NCI-H1092 treated with DMSO at 0.1 percent for 48 hours (cell line): ENCODE measurements around the gene USP28.
"Not testable (repeated sequence)": the region's sequence is repeated elsewhere in the genome, so short reads cannot be mapped to it uniquely, and the experiment has no call there.

Source experiments
- DNase-seq: peaks from one replicate; lab custom pipeline; 2025; lab: John Stamatoyannopoulos, UW

The USP28 gene

DNA sequence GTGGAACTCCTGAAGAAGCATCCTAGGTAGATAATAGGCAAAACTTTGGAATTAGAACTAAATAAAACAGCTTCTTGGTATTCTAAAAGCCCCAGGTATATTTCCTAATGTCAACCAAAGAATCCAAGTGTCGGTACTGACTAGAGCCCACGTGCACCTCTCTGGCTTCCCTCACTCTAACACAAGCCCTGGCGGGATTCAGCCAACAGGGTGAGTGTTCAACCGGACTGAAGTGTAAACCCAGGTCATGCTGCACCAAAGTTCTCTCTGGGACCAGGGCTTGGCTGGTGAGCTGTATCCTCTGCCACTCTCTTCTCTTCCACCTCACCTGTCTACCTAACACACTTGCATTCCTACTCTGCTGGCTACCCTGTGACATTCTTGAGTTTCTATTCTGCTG, 40.1 kb downstream of the USP28 start:
- DNase-seq: no peak

DNA sequence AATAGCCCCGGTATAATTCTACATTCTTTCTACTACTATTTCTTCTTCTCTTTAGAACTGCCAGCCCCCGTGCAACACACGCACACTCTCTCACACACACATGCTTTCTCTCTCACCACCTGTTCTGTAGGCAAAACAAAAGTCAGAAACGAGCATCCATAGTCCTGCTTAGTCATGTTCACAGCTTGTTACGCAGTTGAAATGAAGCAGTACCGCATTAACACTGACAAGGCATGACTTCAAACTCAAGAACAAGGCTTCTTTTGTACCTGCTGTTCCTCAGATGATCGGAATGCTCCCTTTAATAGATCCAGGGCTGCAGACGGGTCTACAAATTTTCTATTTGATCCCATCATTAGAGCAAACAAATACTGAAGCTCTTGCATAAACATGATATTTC, 42.2 kb downstream of the USP28 start:
- no peak for DNase-seq

DNA sequence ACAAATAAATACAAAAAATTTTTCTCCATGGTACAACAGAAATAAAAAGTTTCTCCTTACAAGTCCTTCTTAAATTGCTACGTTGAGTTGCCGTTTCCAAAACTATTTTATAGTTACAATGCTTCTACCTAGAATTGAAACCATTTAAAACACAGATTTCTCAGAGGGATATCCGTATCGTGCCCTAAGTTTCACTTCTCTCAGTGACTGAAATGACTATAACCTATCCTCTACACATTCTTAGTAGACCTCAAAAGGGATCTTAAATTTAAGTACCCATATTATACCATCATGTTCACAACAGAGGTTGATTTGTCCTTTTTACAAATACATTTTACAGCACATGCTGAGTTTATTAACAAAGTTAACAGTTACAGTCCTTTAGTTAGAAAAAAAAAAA, 44.1 kb downstream of the USP28 start:
- no peak for DNase-seq

DNA sequence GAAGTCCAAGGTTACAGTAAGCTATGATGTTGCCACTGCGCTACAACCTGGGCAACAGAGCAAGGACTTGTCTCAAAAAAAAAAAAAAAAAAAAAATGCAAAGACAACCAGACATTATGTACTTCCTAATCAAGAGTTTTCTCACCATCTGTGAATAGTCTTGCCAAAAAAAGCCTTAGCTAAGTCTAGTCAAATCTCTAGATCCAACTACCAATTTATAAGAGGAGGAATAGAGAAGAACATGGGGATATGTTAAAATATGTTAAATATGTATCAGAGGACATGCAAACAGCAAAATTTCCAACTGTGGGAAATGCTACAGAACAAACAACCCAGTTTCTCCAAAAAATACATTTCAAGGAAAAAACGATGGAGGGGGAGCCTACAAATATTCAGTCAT, 45.6 kb downstream of the USP28 start:
- no peak for DNase-seq

DNA sequence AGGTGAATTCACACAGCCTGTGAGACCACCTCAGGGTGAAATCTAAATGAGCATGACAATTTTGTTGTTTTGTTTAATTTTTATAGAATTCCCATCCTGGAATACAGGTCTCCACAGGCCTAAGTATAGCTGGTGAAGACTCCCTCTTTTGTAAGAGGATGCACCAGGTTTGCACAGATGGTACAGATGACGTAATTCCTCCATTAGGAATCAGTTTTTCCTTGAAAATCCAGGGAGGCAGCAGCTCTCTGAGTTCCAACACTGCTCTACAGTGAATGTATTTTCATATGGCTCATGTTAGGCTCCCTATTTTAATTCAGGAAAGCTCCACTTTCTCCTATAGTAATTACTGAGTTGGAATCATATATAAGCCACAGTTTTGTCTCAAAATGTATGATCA, 47.2 kb downstream of the USP28 start:
- DNase-seq: no peak

DNA sequence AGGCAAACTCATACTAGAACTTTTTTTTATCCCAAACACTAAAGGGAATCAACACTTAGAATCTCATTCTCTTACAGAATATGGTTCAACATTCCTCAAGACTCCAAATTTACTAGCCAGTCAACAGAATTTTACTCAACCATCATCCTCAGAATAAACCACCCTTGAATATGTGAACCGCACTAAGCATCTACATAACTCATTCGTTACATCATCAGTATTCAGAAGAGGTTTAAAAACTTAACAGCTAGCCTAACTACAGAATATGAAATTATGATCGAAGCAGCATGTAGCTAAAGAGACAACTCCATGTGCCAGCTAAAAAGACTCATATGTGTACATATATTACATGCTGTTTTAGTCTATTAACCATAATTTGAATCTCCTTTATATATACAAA, 47.9 kb downstream of the USP28 start:
- DNase-seq: no peak

DNA sequence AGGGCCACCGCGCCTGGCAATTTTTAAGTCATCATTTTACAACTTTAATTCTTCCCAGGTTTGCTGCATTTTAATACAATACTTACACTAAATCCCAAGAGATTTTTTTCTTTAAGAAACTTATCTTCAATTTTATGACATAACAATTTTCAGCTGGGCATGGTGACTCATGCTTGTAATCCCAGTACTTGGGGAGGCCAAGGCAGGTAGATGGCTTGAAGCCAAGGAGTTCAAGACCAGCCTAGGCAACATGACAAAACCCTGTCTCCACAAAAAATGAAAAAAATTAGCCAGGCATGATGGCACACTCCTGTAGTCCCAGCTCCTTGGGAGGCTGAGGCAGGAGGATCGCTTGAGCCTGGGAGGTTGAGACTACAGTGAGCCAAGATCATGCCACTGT, 56.9 kb downstream of the USP28 start:
- no peak for DNase-seq

DNA sequence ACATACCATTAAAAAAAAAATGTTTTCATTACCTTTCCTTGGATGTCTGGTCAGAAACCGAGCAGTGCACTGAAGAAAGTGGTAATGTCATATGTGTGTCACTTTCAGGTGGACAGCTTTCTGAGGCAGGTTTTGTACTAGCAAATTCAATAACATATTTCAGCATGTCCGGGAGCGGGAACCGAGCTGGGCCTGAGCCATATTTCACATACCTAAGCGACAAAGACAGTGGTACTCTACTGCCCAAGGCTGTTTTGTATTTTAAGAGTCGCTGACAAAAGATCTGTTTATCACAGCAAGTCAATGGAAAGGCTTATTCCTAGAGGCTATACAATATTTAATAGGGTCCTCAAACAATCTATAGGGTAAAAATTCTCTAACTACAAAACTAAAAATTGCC, 57.7 kb downstream of the USP28 start:
- no peak for DNase-seq

DNA sequence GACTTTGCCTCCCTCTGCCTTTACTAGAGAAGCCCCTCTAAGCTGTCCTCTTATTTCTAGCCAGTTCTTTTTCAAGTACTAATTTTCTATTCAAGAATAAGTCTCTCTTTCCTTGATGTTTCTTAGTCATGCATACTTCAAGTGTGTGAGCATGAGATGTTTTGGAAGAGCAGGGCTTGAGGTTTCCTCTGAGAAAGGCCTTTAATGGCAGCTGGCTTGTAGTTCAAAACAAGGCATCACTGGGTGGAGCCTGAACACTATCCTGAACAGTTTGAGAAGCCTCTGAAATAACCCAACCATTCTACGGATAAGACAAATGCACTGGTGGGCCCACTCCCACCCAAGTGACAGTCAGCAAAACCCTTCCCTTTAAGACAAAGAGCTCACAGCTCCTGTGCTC, 58.2 kb downstream of the USP28 start:
- DNase-seq: no peak

DNA sequence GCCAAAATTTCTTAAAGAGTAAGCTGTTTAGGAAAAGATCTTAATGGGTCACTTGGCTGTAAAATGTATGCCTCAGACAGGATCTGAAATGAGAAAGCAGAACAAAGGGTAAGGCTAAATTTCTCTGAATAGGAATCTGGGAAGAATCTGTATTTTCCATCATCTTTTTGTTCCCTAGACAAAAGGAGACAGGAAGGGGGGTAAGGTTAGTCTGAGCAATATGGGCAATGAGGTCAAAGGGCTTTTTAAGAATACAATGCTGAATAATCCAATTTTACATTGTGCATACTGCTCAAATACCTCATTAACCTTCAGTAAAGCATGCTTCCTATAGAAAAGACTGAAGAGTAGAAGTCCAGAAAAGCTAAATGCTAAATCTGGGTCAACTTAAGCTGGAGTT, 61.2 kb downstream of the USP28 start:
- no peak for DNase-seq

DNA sequence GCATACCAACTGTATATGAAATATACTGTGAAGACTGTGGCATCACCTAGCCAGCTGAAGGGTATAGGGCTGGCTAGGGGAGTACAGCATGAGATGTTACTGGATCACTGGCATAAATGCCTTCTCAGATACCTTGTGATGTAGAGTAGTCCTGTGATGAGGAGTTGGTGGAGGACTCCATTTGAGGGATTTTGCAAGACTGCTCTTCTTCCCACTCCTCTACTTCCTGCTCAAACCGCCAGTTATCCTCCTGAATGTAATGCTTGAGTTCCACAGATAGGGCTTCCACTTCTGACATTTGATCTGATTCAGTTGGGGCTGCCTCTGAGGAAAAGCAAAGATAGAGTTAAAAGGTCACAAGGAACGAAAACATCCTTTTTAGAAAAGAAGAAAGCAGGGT, 66.4 kb downstream of the USP28 start:
- no peak for DNase-seq

DNA sequence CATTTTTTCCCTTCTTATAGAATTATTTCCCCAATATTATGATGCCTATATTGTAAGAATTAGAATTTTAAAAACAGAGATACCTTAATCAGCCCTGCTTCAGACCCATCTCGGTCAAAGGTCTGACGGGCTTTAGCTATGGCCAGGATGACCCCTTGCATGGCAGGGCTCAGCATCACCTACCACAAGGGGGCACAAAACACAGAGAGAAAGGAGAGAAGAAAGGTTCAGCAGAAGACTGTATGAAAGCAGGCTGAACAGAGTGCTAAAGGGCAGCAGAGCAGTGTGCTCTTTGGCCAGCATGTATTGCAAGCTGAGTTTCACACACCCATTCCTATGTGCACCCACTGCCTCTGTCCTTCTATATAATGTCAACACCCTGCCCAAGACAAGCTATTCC, 69.0 kb downstream of the USP28 start:
- peak; percentile 42 for DNase-seq

DNA sequence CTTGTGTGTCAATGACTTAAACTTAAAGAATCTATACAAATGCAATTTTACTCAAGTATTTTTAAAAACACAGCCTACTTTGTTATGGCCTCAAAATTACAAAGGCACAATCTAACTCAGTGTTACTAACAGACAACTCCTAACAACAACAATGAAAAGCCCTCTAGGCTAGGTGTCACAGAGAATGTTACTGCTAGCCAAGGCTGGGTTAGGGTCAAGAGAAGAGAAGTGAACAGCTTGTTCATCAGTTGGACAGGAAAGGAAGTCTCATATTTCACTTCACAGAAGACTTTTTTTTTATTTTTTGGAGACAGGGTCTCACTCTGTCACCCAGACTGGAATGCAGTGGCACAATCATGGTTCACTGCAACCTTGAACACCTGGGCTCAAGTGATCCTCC, 69.7 kb downstream of the USP28 start:
- DNase-seq: no peak

DNA sequence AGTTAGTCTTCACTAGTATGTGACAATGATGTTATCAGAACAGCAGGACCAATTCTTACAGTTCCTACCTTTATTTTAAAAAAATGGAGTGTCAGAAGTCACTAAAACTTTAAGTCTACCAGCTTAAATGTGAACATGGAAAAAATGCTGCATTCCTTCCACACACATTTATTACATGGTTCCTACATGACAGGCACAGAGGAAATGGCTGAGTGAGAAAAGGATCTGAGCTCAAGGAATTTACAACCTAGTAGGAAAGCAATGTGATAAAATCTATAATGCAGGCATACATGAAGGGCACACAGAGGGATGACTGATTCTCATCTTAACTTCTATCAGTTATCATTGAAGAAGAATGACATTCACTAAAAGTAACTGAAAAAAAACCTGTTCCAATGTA, 72.8 kb downstream of the USP28 start:
- no peak for DNase-seq

DNA sequence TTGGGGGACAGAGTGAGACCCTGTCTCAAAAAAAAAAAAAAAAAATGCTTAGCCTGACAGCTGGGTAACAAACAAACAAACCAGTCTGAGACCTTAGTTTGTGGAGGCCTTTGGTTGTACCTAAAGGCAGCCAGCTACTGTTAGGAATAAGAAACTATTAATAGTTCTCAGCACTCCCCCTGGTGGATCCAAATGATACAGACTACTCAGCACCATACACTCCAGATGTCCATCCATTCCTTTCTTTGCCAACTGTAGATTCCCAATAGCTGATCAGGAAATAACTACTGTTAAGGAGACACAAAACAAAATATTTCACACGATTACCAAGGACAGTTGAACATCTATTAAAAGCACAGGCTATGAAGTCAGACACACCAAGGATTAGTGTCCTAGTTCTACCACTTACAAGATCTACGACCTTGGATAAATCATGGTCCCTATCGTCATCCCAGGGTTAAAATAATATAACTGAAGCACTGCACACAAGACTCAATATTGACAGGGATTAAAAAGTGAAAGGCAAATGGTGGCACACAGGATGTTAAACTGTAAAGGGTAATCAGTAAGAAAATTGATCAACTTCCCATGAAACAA, 78.6 kb downstream of the USP28 start:
- peak; percentile 44 for DNase-seq

DNA sequence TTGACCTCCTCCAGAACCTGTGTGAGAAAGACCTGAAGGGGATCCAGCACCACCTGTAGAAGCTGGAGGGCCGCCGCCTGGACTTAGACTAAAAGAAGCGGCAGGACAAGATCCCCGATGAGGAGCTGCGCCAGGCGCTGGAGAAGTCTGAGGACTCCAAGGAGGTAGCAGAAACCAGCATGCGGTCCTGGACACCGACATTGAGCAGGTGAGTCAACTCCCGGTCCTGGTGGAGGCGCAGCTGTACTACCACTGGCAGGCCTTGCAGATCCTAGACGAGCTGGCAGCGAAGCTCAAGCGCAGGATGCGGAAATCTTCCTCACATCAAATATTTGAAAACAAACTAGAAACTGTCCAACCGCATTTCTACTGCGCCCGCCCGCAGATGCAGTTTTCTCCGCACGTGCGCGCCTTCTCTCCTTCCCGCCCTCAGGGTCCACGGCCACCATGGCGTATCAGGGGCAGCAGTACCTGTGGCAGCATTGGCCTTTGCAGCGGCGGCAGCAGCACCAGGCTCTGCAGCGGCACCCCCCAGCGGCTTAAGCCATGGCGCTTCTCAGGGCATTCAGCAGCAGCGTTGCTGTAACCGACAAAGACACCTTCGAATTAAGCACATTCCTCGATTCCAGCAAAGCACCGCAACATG, 85.6 kb downstream of the USP28 start:
- DNase-seq: no peak

DNA sequence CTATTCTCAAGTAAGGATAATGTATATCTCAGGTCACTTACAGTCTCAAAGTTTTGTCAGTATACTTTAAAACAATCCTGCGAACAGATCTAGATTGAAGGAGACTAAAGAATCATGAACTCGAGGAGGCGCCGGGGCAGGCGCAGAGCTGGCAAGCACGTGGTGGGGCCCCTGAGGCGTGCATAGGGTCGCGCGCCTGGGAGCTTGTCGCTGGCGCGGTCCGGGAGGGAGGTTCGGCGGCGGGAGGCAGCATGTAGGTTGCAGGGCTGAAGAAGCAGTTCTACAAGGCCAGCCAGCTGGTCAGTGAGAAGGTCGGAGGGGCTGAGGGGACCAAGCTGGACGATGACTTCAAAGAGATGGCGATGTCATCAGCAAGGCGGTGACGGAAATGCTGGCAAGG, 86.4 kb downstream of the USP28 start:
- not testable (repeated sequence) for DNase-seq

DNA sequence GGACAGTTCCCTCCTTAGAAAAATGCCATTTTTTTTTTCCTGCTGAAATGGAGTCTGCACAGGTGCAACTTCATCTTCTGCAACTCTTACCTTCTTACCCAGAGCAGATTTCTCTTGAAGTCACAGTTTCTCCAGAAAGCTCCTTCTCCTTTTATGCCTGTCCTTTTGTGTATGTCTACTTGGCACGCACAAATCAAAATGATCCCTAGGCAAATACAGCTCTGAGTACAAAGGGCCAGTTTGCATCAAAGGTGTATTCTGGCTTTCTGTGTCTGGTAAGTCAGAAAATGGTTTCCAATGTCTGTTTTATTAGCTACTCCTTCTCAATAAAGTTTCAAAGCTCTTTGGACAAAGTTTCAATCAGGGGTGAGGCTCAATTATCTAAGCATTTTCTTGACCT, 93.2 kb downstream of the USP28 start:
- DNase-seq: no peak

DNA sequence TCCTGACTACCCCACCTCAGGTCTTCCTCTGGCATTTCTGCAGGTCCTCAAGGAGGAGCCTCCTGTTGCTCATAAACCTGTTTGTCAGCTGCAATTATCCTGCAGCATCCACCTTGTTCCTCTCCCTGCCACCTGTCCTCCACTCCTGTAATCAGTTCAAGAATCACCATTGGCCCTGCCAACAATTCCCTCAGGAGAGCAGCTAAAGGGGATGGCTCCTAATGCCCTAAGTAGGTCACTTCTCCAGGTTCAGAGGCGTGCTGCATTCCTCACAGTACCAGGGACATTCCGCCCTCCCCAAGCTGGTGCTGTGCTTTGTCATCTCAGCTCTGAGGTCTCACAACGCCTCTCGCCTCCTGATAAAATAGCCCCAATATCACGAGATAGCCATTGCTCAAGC, 93.7 kb downstream of the USP28 start:
- no peak for DNase-seq

DNA sequence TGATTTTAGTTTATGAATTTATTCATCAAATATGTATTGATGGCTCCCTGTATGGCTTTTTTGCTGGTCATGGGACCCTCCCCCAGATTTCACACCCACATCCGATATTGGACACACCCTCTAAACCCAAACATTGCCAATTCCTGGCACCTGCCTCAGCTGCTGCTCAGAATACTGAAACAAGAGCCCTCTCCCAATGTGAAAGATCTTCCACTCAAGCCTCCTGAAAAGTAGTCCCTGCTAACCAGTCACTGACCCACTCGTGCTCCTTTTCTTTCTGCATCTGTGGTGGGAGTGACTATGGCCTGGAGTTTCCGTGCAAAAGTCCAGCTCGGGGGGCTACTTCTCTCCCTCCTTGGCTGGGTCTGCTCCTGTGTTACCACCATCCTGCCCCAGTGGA, 95.9 kb downstream of the USP28 start, which contains the start of gene CLDN25:
TSS of gene CLDN25 (plus strand) at position 301 of the 400 bp plus-strand sequence. CDS start at position 301, 0 bp downstream.
- no peak for DNase-seq

DNA sequence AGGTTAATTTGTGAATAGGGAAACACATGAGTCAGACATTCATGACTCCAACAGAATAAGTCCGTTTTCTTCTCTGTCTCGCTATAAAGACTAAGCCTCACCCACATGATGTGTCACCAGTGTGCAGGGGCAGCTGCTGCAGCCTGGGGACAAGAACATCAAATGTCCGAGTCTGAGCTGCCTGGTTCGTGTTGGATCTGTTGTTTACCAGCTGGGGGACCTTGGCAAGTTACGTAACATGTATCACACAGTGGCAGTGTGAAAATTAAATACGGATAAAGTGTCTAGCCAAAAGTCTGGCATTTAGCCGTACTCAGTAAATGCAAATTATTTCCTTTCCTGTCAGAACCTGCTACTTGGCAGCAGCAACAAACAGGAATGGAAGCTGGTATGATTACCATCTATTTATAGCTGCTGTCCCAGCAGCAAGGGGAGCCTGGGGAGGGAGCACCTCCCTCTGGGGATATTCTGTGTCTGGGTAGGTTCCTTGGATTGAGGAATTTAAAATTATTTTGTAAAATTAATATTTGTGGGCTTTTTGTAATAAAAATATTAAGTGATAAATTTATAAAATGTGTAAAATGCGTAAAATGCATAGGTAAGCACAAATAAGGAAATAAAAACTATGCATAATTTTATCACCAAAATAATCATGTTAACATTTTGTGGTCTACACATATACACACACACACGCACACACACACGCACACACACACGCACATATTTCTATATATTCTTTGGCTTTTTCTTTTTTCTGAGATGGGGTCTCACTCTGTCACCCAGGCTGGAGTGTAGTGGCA, 97.1 kb downstream of the USP28 start:
- DNase-seq: peak; percentile 22

DNA sequence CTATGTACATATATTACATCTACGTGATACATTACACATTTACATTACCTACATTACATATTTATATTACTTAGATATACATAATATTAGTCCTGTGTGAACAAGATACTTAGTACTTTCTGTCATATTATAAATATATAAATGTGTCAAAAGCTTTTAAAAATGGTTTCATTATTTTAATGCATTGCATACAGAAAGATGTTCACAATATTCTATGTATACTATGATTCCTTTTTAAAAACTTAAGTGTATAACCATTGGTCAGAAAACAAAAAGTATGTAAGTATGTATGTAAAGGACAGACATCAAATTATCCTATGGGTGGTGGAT, 101.2 kb downstream of the USP28 start:
- DNase-seq: no peak

DNA sequence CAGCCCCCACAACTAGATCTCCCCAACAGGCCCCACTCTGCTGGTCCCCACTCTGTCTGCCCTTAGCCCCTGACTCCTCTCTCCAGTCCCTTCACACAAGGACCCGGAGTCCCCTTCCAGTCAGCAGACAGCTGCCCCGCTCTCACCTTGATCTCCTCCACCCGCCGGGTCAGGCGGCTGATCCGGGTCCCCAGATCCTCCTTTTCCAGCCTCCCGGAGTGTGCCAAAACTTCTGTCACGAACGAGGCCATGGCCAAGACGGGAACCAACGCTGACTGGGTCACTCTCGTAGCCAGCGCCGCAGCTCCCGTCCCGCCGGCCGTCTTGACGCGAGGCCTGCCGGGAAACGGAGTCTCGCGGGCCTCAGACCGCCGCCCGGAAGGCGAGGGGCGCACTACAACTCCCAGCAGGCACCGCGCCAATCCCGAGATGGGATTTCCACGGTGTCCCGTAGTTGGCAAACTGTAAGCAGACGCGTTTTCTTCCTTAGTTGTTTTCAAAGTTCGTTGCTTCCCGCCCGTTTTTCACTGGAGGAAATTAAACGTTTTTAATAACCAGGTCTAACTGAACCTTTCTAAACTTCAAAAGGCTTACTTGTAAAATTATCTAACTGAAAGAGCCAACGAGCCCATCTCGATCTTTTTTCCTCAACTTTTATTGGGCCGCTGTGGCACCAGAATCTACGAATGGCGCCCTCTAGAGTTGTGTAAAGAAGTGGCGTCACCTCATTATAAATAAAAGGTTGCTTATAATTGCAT, 101.8 kb downstream of the USP28 start, which contains the start of gene ZW10:
TSS of gene ZW10 (minus strand) at position 277 of the 758 bp plus-strand sequence. CDS start at position 251, 26 bp downstream.
- peak; percentile 96 for DNase-seq
